SK-MEL-5 (cell line): ENCODE data around the gene SORCS2. TPM values are rescaled to one million over a fixed set of nuclear protein-coding genes. Genes with fewer than 3 reads are reported as not detected.

Experiments
- DNase-seq: peaks from one replicate; pipeline ENCODE4 v3.0.0-alpha.2; 2016; ENCODE audit warnings: low read depth, low spot score
- in situ Hi-C: cut with HindIII; loops from 2 replicates; pipeline ENCODE4 v1.10.0; 2016; ENCODE audit warnings: low sequenced_read_pairs, high pct_unique_total_duplicates, low pct_unique_long_range_greater_than_20kb
- total RNA-seq: library from RNA; depleted of rRNA; stranded (reverse); fragments of >200 nt; shearing (Covaris generic); gene quantifications from 2 replicates; pipeline ENCODE4 v1.2.3, GENCODE V29; 2014

SORCS2 gene
- total RNA-seq, 1 experiment from 2014 or later: not detected

- in situ Hi-C loops: no loop called here
- no peak for DNase-seq
Observed at GRCh38 chr4:7515390-7515902, 323.1 kb downstream of the SORCS2 start.

- in situ Hi-C loops: no loop called here
- DNase-seq: no peak
Observed at GRCh38 chr4:7516096-7516772, 323.9 kb downstream of the SORCS2 start.

GRCh38 chr4:7516773-7517144, 324.4 kb downstream of the SORCS2 start:
- no peak for DNase-seq
- in situ Hi-C loops: no loop called here

- in situ Hi-C loops: no loop called here
- DNase-seq: no peak
Observed at GRCh38 chr4:7518871-7519637, 326.7 kb downstream of the SORCS2 start.

- no peak for DNase-seq
- in situ Hi-C loops: no loop called here
Observed at GRCh38 chr4:7519638-7520376, 327.5 kb downstream of the SORCS2 start.

GRCh38 chr4:7521666-7522065, 329.3 kb downstream of the SORCS2 start:
- in situ Hi-C loops: no loop called here
- DNase-seq: no peak

GRCh38 chr4:7522452-7523220, 330.3 kb downstream of the SORCS2 start:
- in situ Hi-C loops: no loop called here
- no peak for DNase-seq

- in situ Hi-C loops: no loop called here
Observed at GRCh38 chr4:7523526-7523925, 331.2 kb downstream of the SORCS2 start.

GRCh38 chr4:7524064-7524682, 331.8 kb downstream of the SORCS2 start:
- no peak for DNase-seq
- in situ Hi-C loops: no loop called here

More at GRCh38 chr4:7523526-7523925, 331.2 kb downstream of the SORCS2 start:
- DNase-seq: no peak

GRCh38 chr4:7524843-7525242, 332.5 kb downstream of the SORCS2 start:
- in situ Hi-C loops: no loop called here
- no peak for DNase-seq

GRCh38 chr4:7526491-7526890, 334.2 kb downstream of the SORCS2 start:
- in situ Hi-C loops: no loop called here
- no peak for DNase-seq

GRCh38 chr4:7526929-7527535, 334.7 kb downstream of the SORCS2 start:
- in situ Hi-C loops: no loop called here
- DNase-seq: no peak

- in situ Hi-C loops: no loop called here
- DNase-seq: no peak
Observed at GRCh38 chr4:7529368-7530080, 337.2 kb downstream of the SORCS2 start.

GRCh38 chr4:7530082-7530481, 337.7 kb downstream of the SORCS2 start:
- in situ Hi-C loops: no loop called here
- DNase-seq: no peak

GRCh38 chr4:7530932-7531639, 338.7 kb downstream of the SORCS2 start:
- no peak for DNase-seq
- in situ Hi-C loops: no loop called here

- no peak for DNase-seq
- in situ Hi-C loops: no loop called here
Observed at GRCh38 chr4:7531640-7531994, 339.3 kb downstream of the SORCS2 start.
